Activated CD4-positive, alpha-beta T cell treated with anti-CD3 and anti-CD28 coated beads for 48 hours (primary cell): Measurements from ENCODE around the gene BRSK1.

Source experiments
- DNase-seq: peaks from one replicate; pipeline ENCODE4 v3.0.0-alpha.2; 2020

BRSK1 gene

GRCh38 chr19:55275851-55276719 is 7.7 kb upstream of the BRSK1 start:
- DNase-seq = no peak

- DNase-seq = no peak
These were observed 6.9 kb upstream of the BRSK1 start for GRCh38 chr19:55276720-55277430.

- no peak for DNase-seq
These were observed 6.3 kb upstream of the BRSK1 start for GRCh38 chr19:55277494-55277893.

- DNase-seq = no peak
These were observed 5.2 kb upstream of the BRSK1 start for GRCh38 chr19:55278391-55279135.

GRCh38 chr19:55279340-55279739 is 4.5 kb upstream of the BRSK1 start:
- no peak for DNase-seq

- DNase-seq = peak; percentile 98
These were observed 3.8 kb upstream of the BRSK1 start, which contains the start of gene HSPBP1 for GRCh38 chr19:55279770-55280643. Gene HSPBP1, minus strand, starts transcription at chr19:55280110. Its CDS starts 502 bp downstream, at chr19:55279608.

- DNase-seq = no peak
These were observed 735 bp downstream of the BRSK1 start for GRCh38 chr19:55284405-55285058.

- no peak for DNase-seq
These were observed 1.6 kb downstream of the BRSK1 start for GRCh38 chr19:55285229-55285890.

GRCh38 chr19:55287361-55288079 is 3.7 kb downstream of the BRSK1 start:
- no peak for DNase-seq

GRCh38 chr19:55289117-55289796 is 5.5 kb downstream of the BRSK1 start:
- DNase-seq = no peak

- DNase-seq = no peak
These were observed 13.5 kb downstream of the BRSK1 start for GRCh38 chr19:55297267-55297666.

GRCh38 chr19:55299991-55300390 is 16.2 kb downstream of the BRSK1 start:
- no peak for DNase-seq

GRCh38 chr19:55300886-55301458 is 17.2 kb downstream of the BRSK1 start:
- DNase-seq = no peak

GRCh38 chr19:55301459-55302317 is 17.9 kb downstream of the BRSK1 start:
- peak; percentile 97 for DNase-seq

- no peak for DNase-seq
These were observed 18.5 kb downstream of the BRSK1 start for GRCh38 chr19:55302318-55302703.

GRCh38 chr19:55303477-55303876 is 19.7 kb downstream of the BRSK1 start:
- DNase-seq = no peak

- peak; percentile 71 for DNase-seq
These were observed 20.6 kb downstream of the BRSK1 start for GRCh38 chr19:55304279-55304978.

- DNase-seq = no peak
These were observed 21.2 kb downstream of the BRSK1 start for GRCh38 chr19:55304980-55305379.
